Measurements from ENCODE around the gene GCHFR.

Gene GCHFR

GRCh38 chr15:40768521-40769273 lies 4.8 kb downstream of the GCHFR start:
- peak; percentile 34 for DNase-seq (ENCODE audit: low read depth)
- TF ChIP-seq CTCF (IDR thresholded peaks at IDR 0.05; ENCODE audit: insufficient read depth, low read depth, low read length, missing control alignments), result peak; percentile 11
- peak overlapping the region; percentile 18; the same call in 1 of the 2 replicates for H3K4me3 ChIP-seq (ENCODE audit: low read depth, low read length)

- peak within 1 kb of the TSS; percentile 26 for H3K4me3 ChIP-seq (ENCODE audit: low read depth, low read length)
- peak; percentile 76 for DNase-seq (ENCODE audit: low read depth)
- no peak for TF ChIP-seq CTCF (IDR thresholded peaks at IDR 0.05; ENCODE audit: insufficient read depth, low read depth, low read length, missing control alignments)
These were observed 5.6 kb downstream of the GCHFR start, which contains the start of gene C15orf62 for GRCh38 chr15:40769274-40770146. TSS of gene C15orf62 (plus strand) at chr15:40769980. CDS start at chr15:40770496, 516 bp downstream.

GRCh38 chr15:40770147-40770721 lies 6.4 kb downstream of the GCHFR start:
- no peak for TF ChIP-seq CTCF (IDR thresholded peaks at IDR 0.05; ENCODE audit: insufficient read depth, low read depth, low read length, missing control alignments)
- no peak overlapping the region for H3K4me3 ChIP-seq (ENCODE audit: low read depth, low read length)
- no peak for DNase-seq (ENCODE audit: low read depth)

- no peak for DNase-seq (ENCODE audit: low read depth)
- no peak for TF ChIP-seq CTCF (IDR thresholded peaks at IDR 0.05; ENCODE audit: insufficient read depth, low read depth, low read length, missing control alignments)
- H3K4me3 ChIP-seq (ENCODE audit: low read depth, low read length), result no peak overlapping the region
These were observed 7.4 kb downstream of the GCHFR start for GRCh38 chr15:40771242-40771641.

GRCh38 chr15:40772014-40772413 lies 8.1 kb downstream of the GCHFR start:
- no peak overlapping the region for H3K4me3 ChIP-seq (ENCODE audit: low read depth, low read length)
- TF ChIP-seq CTCF (IDR thresholded peaks at IDR 0.05; ENCODE audit: insufficient read depth, low read depth, low read length, missing control alignments), result no peak
- no peak for DNase-seq (ENCODE audit: low read depth)

GRCh38 chr15:40773496-40773895 lies 9.6 kb downstream of the GCHFR start:
- no peak overlapping the region for H3K4me3 ChIP-seq (ENCODE audit: low read depth, low read length)

More at GRCh38 chr15:40773496-40773895, 9.6 kb downstream of the GCHFR start:
- TF ChIP-seq CTCF (IDR thresholded peaks at IDR 0.05; ENCODE audit: insufficient read depth, low read depth, low read length, missing control alignments), result no peak
- DNase-seq (ENCODE audit: low read depth), result no peak

Data from GM12865 (cell line).